Measurements from ENCODE around the gene CD300LB. TPM values are rescaled to one million over a fixed set of nuclear protein-coding genes. Genes with fewer than 3 reads are reported as not detected.

CD300LB gene
- total RNA-seq, 4 donors from 2014 or later = 0.16 TPM; not detected in 3

DNA sequence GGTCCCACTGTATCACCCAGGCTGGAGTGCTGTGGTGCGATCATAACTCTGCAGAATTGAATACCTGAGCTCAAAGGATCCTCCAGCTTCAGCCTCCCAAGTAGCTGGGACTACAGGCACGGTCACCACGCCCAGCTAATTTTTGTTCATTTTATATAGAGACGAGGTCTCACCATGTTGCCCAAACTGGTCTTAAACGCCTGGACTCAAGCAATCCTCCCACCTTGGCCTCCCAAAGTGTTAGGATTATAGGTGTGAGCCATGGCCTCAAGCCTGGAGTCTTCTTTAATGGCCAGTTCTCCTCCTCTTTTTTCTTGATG is 484 bp downstream of the CD300LB start:
- Histone ChIP-seq H3K4me1 (no peaks in the 10 kb centered on the region), H3K9me3 (peaks cover 0 to 3% (median 0%) of the 10 kb centered on the region in 3 donors), H3K27ac (no peak overlapping the region), H3K27me3 (no peaks in the 10 kb centered on the region), H3K4me3 (no peak overlapping the region), H3K36me3 (no peaks in the 10 kb centered on the region)
- ATAC-seq (no peak), DNase-seq (no peak)
- TF ChIP-seq POLR2A (IDR thresholded peaks at IDR 0.05) = no peak
- TF ChIP-seq CTCF (IDR thresholded peaks at IDR 0.05 in 4 of 5, conservative IDR thresholded peaks at IDR 0.05 in 1 of 5) = no peak
- intact Hi-C loops (cut with DNase I; ENCODE audit: low total_unique reads) = loop anchor here (5.0 kb wide), 2 partner anchors 38 to 63 kb away; partner anchors contain the start of gene CD300A
- in situ Hi-C loops (cut with MboI; ENCODE audit: low sequenced_read_pairs in 4 of 4) = no loop called here

GRCh38 chr17:74529243-74529642 is 2.0 kb downstream of the CD300LB start:
- no peaks in the 10 kb centered on the region for H3K9me3 ChIP-seq
- TF ChIP-seq POLR2A (IDR thresholded peaks at IDR 0.05) (no peak), CTCF (IDR thresholded peaks at IDR 0.05 in 4 of 5, conservative IDR thresholded peaks at IDR 0.05 in 1 of 5) (no peak)
- ATAC-seq (no peak), DNase-seq (no peak)
- intact Hi-C loops (cut with DNase I; ENCODE audit: low total_unique reads) (no loop called here), in situ Hi-C loops (cut with MboI; ENCODE audit: low sequenced_read_pairs in 4 of 4) (no loop called here)
- H3K36me3 ChIP-seq = no peaks in the 10 kb centered on the region
- no peak overlapping the region for H3K27ac ChIP-seq
- no peak overlapping the region for H3K4me3 ChIP-seq
- no peaks in the 10 kb centered on the region for H3K27me3 ChIP-seq
- H3K4me1 ChIP-seq = no peaks in the 10 kb centered on the region

DNA sequence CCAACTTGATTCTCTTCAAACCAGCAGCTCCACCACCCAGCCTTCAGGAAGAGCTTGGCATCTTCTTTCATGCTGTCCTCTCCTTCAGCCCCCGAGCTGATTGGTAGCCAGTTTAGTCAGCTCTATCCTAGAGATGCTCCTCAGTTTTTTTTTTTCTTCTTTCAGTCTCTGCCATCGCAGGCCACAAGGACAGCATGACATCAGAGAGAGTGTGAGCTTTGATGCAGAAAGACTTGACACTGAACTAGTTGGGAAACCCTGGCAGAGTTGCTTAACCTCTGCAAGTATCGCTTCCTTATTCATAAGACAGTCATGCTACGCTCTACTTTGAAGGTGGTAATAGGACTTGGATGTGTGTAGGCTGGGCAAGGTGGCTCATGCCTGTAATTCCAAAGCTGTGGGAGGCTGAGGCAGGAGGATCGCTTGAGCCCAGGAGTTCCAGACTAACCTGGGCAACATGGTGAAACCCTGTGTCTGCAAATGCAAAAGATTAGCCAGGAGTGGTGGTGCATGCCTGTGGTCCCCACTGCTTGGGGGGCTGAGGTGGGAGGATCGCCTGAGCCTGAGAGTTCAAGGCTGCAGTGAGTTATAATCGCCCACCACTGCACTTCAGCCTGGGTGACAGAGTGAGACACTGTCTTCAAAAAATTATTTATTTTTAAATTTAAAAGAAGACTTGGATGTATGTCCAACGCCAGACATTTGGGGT is 2.6 kb downstream of the CD300LB start:
- Histone ChIP-seq H3K27me3 (no peaks in the 10 kb centered on the region), H3K27ac (no peak overlapping the region), H3K4me3 (no peak overlapping the region), H3K4me1 (no peaks in the 10 kb centered on the region), H3K36me3 (no peaks in the 10 kb centered on the region), H3K9me3 (no peaks in the 10 kb centered on the region)
- ATAC-seq = peak; percentile 17 to 34
- in situ Hi-C loops (cut with MboI; ENCODE audit: low sequenced_read_pairs in 4 of 4) (no loop called here), intact Hi-C loops (cut with DNase I; ENCODE audit: low total_unique reads) (no loop called here)
- peak in 1 of 2 donors; percentile 31 for DNase-seq
- TF ChIP-seq POLR2A (IDR thresholded peaks at IDR 0.05) = no peak
- no peak for TF ChIP-seq CTCF (IDR thresholded peaks at IDR 0.05 in 4 of 5, conservative IDR thresholded peaks at IDR 0.05 in 1 of 5)

DNA sequence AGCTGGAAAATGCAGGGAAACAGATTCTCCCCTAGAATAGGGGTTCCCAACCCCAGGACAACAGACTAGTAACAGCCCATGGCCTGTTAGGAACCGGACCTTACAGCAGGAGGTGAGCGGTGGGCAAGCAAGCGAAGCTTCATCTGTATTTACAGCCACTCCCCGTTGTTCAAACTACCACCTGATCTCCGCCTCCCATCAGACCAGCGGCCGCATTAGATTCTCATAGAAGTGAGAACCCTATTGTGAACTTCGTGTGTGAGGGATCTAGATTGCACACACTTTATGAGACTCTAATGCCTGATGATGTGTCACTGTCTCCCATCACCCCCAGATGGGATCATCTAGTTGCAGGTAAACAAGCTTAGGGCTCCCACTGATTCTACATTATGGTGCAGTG is 3.5 kb downstream of the CD300LB start:
- no peak for ATAC-seq
- in situ Hi-C loops (cut with MboI; ENCODE audit: low sequenced_read_pairs in 4 of 4) = no loop called here
- Histone ChIP-seq H3K4me3 (no peak overlapping the region), H3K9me3 (no peaks in the 10 kb centered on the region), H3K27me3 (no peaks in the 10 kb centered on the region), H3K27ac (no peak overlapping the region), H3K4me1 (no peaks in the 10 kb centered on the region), H3K36me3 (no peaks in the 10 kb centered on the region)
- TF ChIP-seq CTCF (IDR thresholded peaks at IDR 0.05 in 4 of 5, conservative IDR thresholded peaks at IDR 0.05 in 1 of 5) (no peak), POLR2A (IDR thresholded peaks at IDR 0.05) (no peak)
- no peak for DNase-seq
- intact Hi-C loops (cut with DNase I; ENCODE audit: low total_unique reads) = no loop called here

- ATAC-seq = no peak
- no peaks in the 10 kb centered on the region for H3K36me3 ChIP-seq
- TF ChIP-seq CTCF (IDR thresholded peaks at IDR 0.05 in 4 of 5, conservative IDR thresholded peaks at IDR 0.05 in 1 of 5) = no peak
- H3K27ac ChIP-seq = no peak overlapping the region
- H3K9me3 ChIP-seq = no peaks in the 10 kb centered on the region
- in situ Hi-C loops (cut with MboI; ENCODE audit: low sequenced_read_pairs in 4 of 4) = no loop called here
- intact Hi-C loops (cut with DNase I; ENCODE audit: low total_unique reads) = no loop called here
- no peaks in the 10 kb centered on the region for H3K4me1 ChIP-seq
- H3K4me3 ChIP-seq = no peak overlapping the region
- DNase-seq = no peak
- H3K27me3 ChIP-seq = no peaks in the 10 kb centered on the region
Observed at GRCh38 chr17:74527081-74527480, 4.2 kb downstream of the CD300LB start.
